ENCODE results near the gene ATXN3L.

The ATXN3L gene

GRCh38 chrX:13275031-13275430 lies 44.8 kb downstream of the ATXN3L start:
- no peak for DNase-seq (ENCODE audit: low read depth)
- H3K4me3 ChIP-seq (ENCODE audit: low read depth, low read length): no peak overlapping the region
- TF ChIP-seq CTCF (IDR thresholded peaks at IDR 0.05; ENCODE audit: control insufficient read depth, extremely low read depth, insufficient read depth): no peak

GRCh38 chrX:13272426-13272825 lies 47.4 kb downstream of the ATXN3L start:
- H3K4me3 ChIP-seq (ENCODE audit: low read depth, low read length): no peak overlapping the region
- DNase-seq (ENCODE audit: low read depth): no peak
- TF ChIP-seq CTCF (IDR thresholded peaks at IDR 0.05; ENCODE audit: control insufficient read depth, extremely low read depth, insufficient read depth): no peak

- no peak for TF ChIP-seq CTCF (IDR thresholded peaks at IDR 0.05; ENCODE audit: control insufficient read depth, extremely low read depth, insufficient read depth)
Measured at GRCh38 chrX:13271511-13271910, 48.3 kb downstream of the ATXN3L start.

DNA sequence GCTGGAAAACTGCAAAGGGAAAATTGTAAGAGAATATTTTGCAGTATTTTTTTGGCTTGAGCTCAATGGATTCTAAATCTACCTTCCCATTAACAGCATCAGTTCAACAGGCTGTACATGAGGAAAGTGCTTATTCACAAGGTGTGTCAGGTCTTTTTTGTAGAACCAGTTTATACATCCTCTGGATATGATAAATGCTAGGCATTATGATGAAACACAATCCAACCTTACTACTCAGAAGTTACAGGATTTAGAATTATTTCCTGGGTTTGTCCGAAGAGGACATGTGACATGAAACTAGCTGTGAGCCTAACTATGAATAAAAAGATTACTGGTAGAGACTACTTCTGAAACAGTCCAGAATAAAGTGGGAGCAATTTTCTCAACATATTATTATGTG lies 49.5 kb downstream of the ATXN3L start:
- no peak overlapping the region for H3K4me3 ChIP-seq (ENCODE audit: low read depth, low read length)
- TF ChIP-seq CTCF (IDR thresholded peaks at IDR 0.05; ENCODE audit: control insufficient read depth, extremely low read depth, insufficient read depth): no peak
- DNase-seq (ENCODE audit: low read depth): no peak

More at GRCh38 chrX:13271511-13271910, 48.3 kb downstream of the ATXN3L start:
- no peak overlapping the region for H3K4me3 ChIP-seq (ENCODE audit: low read depth, low read length)
- no peak for DNase-seq (ENCODE audit: low read depth)

- DNase-seq (ENCODE audit: low read depth): no peak
- no peak overlapping the region for H3K4me3 ChIP-seq (ENCODE audit: low read depth, low read length)
- no peak for TF ChIP-seq CTCF (IDR thresholded peaks at IDR 0.05; ENCODE audit: control insufficient read depth, extremely low read depth, insufficient read depth)
Measured at GRCh38 chrX:13268874-13269273, 51.0 kb downstream of the ATXN3L start.
